ENCODE data around the gene BID.

DNA sequence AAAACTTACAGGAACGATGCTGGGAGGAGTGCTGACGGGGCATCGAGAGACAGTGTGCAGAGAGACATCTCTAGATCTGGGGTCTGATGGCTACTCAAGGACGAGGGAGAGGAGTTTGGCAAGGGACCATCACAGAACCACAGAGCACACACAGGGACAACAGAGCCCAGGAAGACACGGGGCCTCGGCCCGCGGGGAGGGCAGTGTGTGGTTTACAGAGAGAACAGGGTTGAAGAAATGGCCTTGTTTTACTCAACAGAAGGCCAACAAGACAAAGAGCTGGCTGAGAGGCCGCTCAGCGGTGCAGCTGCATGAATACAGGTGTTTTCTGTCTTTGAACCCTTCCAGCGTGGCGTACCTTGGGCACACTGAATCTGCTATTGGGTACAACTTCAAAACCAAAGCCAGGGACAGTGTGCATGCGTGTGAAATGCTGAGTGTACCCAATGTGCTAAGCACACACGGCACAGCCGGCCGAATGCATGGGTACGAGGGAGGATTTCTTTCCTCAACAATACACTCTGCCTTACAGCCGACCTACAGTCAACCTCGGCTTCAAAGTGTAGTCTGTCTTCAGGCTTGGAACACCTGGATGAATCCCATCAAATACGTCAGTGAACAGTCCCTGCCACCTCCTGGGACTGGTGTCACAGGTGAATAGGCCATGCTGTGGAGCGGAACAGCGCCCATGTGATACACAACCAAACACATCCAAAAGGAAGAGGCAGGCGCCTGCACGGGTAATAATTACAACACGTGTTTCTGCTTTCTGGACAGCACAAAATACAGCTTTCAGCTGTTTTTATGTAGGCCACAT is 20.7 kb upstream of the BID start:
- no peak for TF ChIP-seq POLR2A (IDR thresholded peaks at IDR 0.05; ENCODE audit: low read length)
- TF ChIP-seq GATA1 (IDR thresholded peaks at IDR 0.05; ENCODE audit: low read depth, low read length) = no peak
